ENCODE data around the gene PRDM16.
A peak's percentile ranks its signal among the peaks of the same experiment; 100 is the strongest.

The PRDM16 gene

DNA sequence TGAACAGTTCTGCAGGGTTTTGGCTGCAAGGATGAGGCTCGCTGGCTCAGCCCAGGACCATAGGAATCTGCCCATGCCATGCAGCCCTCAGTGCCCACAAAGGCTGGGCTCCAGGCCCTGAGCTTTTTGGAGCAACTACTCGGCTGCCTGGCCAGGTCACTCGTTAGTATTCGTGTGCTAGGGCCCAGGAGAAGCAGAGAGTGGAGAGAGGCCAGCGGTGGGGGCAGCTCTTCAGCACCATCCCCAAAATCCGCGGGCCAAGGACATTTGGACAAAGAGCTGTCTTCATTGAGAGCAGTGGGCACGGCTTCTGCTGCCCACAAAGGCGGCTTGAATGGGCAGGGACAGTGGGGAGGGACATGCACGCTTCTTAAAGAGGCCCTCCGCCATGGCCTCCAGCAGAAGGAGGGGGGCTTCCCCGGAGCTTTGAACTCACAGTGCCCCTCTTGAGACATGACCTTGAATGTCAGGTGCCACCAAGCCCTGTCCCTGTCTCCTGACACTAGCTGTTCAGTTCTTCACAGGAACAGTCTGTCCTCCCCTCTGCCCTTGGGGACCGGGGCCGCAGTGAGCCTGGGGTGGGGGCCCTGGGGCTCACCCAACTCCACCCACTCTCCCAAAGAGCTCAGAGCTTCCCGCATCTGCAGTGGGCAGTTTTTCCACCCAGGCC, 279.3 kb downstream of the PRDM16 start:
- no peak for DNase-seq
- Histone ChIP-seq H3K4me3 (ENCODE audit: low read depth, low read length) (no peak overlapping the region), H3K27me3 (ENCODE audit: insufficient read depth, low read depth, severe bottlenecking) (no peaks in the 10 kb centered on the region), H3K9me3 (ENCODE audit: severe bottlenecking) (peaks cover 9% of the 10 kb centered on the region), H3K27ac (no peak overlapping the region), H3K36me3 (no peaks in the 10 kb centered on the region)
- TF ChIP-seq, protein P1, sequence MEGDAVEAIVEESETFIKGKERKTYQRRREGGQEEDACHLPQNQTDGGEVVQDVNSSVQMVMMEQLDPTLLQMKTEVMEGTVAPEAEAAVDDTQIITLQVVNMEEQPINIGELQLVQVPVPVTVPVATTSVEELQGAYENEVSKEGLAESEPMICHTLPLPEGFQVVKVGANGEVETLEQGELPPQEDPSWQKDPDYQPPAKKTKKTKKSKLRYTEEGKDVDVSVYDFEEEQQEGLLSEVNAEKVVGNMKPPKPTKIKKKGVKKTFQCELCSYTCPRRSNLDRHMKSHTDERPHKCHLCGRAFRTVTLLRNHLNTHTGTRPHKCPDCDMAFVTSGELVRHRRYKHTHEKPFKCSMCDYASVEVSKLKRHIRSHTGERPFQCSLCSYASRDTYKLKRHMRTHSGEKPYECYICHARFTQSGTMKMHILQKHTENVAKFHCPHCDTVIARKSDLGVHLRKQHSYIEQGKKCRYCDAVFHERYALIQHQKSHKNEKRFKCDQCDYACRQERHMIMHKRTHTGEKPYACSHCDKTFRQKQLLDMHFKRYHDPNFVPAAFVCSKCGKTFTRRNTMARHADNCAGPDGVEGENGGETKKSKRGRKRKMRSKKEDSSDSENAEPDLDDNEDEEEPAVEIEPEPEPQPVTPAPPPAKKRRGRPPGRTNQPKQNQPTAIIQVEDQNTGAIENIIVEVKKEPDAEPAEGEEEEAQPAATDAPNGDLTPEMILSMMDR (IDR thresholded peaks at IDR 0.05; ENCODE audit: low read depth, low read length): no peak

DNA sequence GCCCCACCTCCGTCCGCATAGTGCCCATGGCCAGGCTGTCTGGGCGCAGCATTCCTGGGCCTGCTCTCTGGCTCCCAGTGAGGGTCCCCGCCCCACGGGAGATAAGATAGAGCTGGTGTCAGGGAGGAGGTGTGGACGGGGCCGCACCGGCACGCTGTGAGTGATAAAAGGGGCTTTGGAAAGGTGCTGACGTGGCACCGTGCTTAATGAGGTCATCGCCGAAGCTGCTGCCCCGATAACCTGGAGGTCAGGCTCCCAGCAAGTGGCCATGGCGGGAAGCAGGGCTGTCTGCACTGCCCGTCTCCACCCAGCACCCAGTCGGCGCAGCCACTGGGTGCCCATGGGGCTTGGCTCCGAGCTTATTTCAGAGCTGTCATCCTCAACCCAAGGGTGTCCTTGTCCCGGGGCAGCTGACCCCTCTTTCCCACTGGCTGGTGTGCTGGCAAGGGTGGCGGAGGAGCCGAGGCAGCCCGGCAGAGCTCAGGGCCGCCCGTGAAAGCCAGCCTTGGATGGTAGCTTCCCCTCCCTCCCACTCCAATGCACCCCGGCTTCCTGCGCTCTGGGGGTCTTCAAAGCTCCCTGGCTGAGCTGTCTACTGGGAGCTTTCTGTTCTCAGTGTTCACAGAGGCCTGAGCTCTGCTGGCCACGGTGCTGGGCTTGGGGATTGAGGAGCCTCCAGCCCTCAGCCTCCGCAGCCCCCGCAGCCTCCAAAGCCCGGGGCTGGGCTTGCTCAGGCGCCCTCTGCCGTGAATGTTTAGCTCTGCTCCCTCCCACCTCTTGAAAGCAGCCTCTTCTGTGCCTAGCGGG, 280.4 kb downstream of the PRDM16 start:
- H3K9me3 ChIP-seq (ENCODE audit: severe bottlenecking): peaks cover 7% of the 10 kb centered on the region
- DNase-seq: peak; percentile 28
- H3K36me3 ChIP-seq: no peaks in the 10 kb centered on the region
- TF ChIP-seq, protein P1 (IDR thresholded peaks at IDR 0.05; ENCODE audit: low read depth, low read length): peak; percentile 58
- H3K27ac ChIP-seq: no peak overlapping the region
- no peaks in the 10 kb centered on the region for H3K27me3 ChIP-seq (ENCODE audit: insufficient read depth, low read depth, severe bottlenecking)
- no peak overlapping the region for H3K4me3 ChIP-seq (ENCODE audit: low read depth, low read length)

- Histone ChIP-seq H3K36me3 (no peaks in the 10 kb centered on the region), H3K9me3 (ENCODE audit: severe bottlenecking) (peaks cover under 1% of the 10 kb centered on the region), H3K27me3 (ENCODE audit: insufficient read depth, low read depth, severe bottlenecking) (no peaks in the 10 kb centered on the region), H3K4me3 (ENCODE audit: low read depth, low read length) (no peak overlapping the region), H3K27ac (no peak overlapping the region)
- TF ChIP-seq, protein P1 (IDR thresholded peaks at IDR 0.05; ENCODE audit: low read depth, low read length): no peak
- no peak for DNase-seq
Measured at GRCh38 chr1:3349968-3350299, 280.9 kb downstream of the PRDM16 start.

DNA sequence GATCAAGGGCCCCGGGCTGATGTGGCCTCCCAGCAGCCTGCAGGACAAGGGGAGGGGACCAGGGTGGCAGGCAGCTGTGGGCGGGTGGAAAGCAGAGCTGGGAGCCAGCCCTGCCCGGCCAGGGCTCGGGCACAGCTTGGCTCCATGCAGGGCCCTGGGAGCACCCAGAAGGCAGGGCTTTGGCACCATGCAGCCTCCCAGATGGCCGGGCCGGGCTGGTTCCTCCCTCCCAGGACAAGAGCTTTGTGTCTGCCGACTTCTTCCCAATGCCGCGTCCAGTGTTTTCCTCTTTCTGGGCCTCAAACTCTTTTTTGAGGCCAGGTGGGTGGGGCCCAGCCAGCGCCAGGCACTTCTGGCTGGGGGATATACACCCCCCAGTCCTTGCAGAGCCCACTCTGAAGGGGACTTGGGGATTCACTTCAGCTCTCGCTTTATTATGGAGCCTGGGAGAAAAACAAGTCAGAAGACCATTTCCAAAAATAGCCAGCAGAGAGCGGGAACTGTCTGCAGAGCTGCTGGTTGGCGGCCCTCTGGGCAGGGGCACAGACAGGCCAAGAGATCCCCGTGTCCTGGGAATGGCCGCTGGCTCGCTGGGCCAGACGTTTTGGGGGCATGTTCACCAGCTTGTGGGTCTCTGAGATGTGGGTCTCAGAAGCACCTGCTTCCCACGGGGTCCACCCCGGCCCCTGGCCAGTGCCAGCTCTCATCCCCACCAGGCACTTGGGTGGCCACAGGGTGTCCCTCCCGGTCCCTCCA, 281.7 kb downstream of the PRDM16 start:
- Histone ChIP-seq H3K27ac (no peak overlapping the region), H3K27me3 (ENCODE audit: insufficient read depth, low read depth, severe bottlenecking) (no peaks in the 10 kb centered on the region), H3K36me3 (no peaks in the 10 kb centered on the region), H3K9me3 (ENCODE audit: severe bottlenecking) (no peaks in the 10 kb centered on the region), H3K4me3 (ENCODE audit: low read depth, low read length) (no peak overlapping the region)
- TF ChIP-seq, protein P1 (IDR thresholded peaks at IDR 0.05; ENCODE audit: low read depth, low read length): no peak
- DNase-seq: no peak

GRCh38 chr1:3351449-3352298, 282.7 kb downstream of the PRDM16 start:
- H3K27ac ChIP-seq: no peak overlapping the region
- no peaks in the 10 kb centered on the region for H3K27me3 ChIP-seq (ENCODE audit: insufficient read depth, low read depth, severe bottlenecking)
- no peaks in the 10 kb centered on the region for H3K9me3 ChIP-seq (ENCODE audit: severe bottlenecking)
- DNase-seq: no peak
- no peak overlapping the region for H3K4me3 ChIP-seq (ENCODE audit: low read depth, low read length)
- no peaks in the 10 kb centered on the region for H3K36me3 ChIP-seq
- TF ChIP-seq, protein P1 (IDR thresholded peaks at IDR 0.05; ENCODE audit: low read depth, low read length): no peak

Measured in WERI-Rb-1 (cell line).